OCI-LY1 (cell line): ENCODE results near the gene STAG2.

Source experiments
- H2AFZ ChIP-seq: fragments of 200-600 bp; sonication (generic), shearing (Covaris generic); 2 replicates; pipeline ENCODE4 v1.6.0; 2014; ENCODE audit warnings: antibody characterized with exemption, mild to moderate bottlenecking, low read length
- H3F3A ChIP-seq: fragments of 200-600 bp; sonication (generic), shearing (Covaris generic); 2 replicates; pipeline ENCODE4 v1.6.0; 2014; ENCODE audit warnings: mild to moderate bottlenecking, antibody characterized with exemption, low read length, moderate library complexity; ENCODE audit not compliant: insufficient read depth
- H3K27ac ChIP-seq: fragments of 200-600 bp; sonication (generic); 2 replicates; pipeline ENCODE4 v1.5.1; 2014; ENCODE audit warnings: low read length, mixed run types, mild to moderate bottlenecking, low read depth; ENCODE audit not compliant: poor library complexity, severe bottlenecking
- H3K27me3 ChIP-seq: fragments of 200-600 bp; sonication (generic); 2 replicates; pipeline ENCODE4 v1.6.0; 2014; ENCODE audit warnings: antibody characterized with exemption, mild to moderate bottlenecking, low read length, moderate library complexity; ENCODE audit not compliant: insufficient read depth
- H3K36me3 ChIP-seq: fragments of 200-600 bp; sonication (generic); 2 replicates; pipeline ENCODE4 v1.6.1; 2014; ENCODE audit warnings: mild to moderate bottlenecking, antibody characterized with exemption, low read length, moderate library complexity, mixed read lengths; ENCODE audit not compliant: insufficient read depth
- H3K4me1 ChIP-seq: fragments of 200-600 bp; sonication (generic); 2 replicates; pipeline ENCODE4 v1.5.1; 2014; ENCODE audit warnings: mild to moderate bottlenecking, low read length, moderate library complexity; ENCODE audit not compliant: insufficient read depth, severe bottlenecking
- H3K4me2 ChIP-seq: fragments of 200-600 bp; sonication (generic), shearing (Covaris generic); 2 replicates; pipeline ENCODE4 v1.6.1; 2014; ENCODE audit warnings: low read length
- H3K4me3 ChIP-seq: fragments of 200-600 bp; sonication (generic); 2 replicates; pipeline ENCODE4 v1.5.1; 2014; ENCODE audit warnings: low read length, low read depth, mild to moderate bottlenecking, mixed read lengths; ENCODE audit not compliant: poor library complexity, severe bottlenecking
- H3K79me2 ChIP-seq: fragments of 200-600 bp; shearing (Covaris generic); 2 replicates; pipeline ENCODE4 v1.6.1; 2016; ENCODE audit warnings: mixed run types, low read length, mixed read lengths; ENCODE audit not compliant: insufficient read depth
- H3K9ac ChIP-seq: fragments of 200-600 bp; sonication (generic), shearing (Covaris generic); 2 replicates; pipeline ENCODE4 v1.6.1; 2014; ENCODE audit warnings: mild to moderate bottlenecking, low read length, mixed read lengths
- H3K9me2 ChIP-seq: fragments of 200-600 bp; sonication (generic), shearing (Covaris generic); 2 replicates; pipeline ENCODE4 v1.6.1; 2014; ENCODE audit warnings: low read depth, mild to moderate bottlenecking, low read length, mixed read lengths
- H3K9me3 ChIP-seq: fragments of 200-600 bp; shearing (Covaris generic); 2 replicates; pipeline ENCODE4 v1.6.1; 2014; ENCODE audit warnings: low read length, mixed read lengths
- H4K20me1 ChIP-seq: fragments of 200-600 bp; sonication (generic), shearing (Covaris generic); 2 replicates; pipeline ENCODE4 v1.6.0; 2016; ENCODE audit warnings: mild to moderate bottlenecking, low read length; ENCODE audit not compliant: insufficient read depth
- EZH2 ChIP-seq: fragments of 200-600 bp; sonication (generic), shearing (Covaris generic); IDR thresholded peaks from 2 replicates; pipeline ENCODE4 v1.8.0; 2017; ENCODE audit warnings: borderline replicate concordance, mixed run types, mild to moderate bottlenecking, antibody characterized with exemption, low read length, moderate library complexity, mixed read lengths
- TF ChIP-seq, protein P1 (sequence below): fragments of 200-600 bp; sonication (generic), shearing (Covaris generic); IDR thresholded peaks from 2 replicates; pipeline ENCODE4 v1.5.1; 2017; ENCODE audit warnings: mild to moderate bottlenecking, antibody characterized with exemption, low read length, moderate library complexity, mixed read lengths

The STAG2 gene

DNA sequence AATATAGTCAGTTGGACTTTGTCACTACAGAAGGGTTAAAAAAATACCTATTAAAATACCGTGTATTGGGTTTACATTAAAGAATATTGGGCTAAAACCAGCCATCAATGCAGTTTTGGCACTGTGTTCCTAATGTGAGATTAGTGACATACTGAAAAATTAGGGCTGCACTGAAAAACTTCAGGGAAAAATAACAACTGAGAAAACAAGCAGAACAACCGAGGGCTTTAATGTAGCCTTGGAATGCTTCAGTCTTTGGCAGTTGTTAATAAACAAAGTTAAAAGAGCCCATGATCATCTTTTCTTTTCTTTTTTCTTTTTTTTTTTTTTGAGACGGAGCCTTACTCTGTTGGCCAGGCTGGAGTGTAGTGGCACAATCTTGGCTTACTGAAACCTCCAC lies 12.4 kb downstream of the STAG2 start:
- Histone ChIP-seq H3K9me3 (no peaks in the 10 kb centered on the region), H3K79me2 (peaks cover 96% of the 10 kb centered on the region), H3K27me3 (no peaks in the 10 kb centered on the region), H3K4me2 (no peak overlapping the region), H3K9me2 (no peaks in the 10 kb centered on the region), H4K20me1 (no peaks in the 10 kb centered on the region), H3K27ac (no peak overlapping the region), H3K4me3 (no peak overlapping the region), H3F3A (no peaks in the 10 kb centered on the region), H3K9ac (no peak overlapping the region), H2AFZ (no peak overlapping the region), H3K36me3 (0 out of 2 replicates have a peak, but pooled peaks cover 2% of the 10 kb centered on the region), H3K4me1 (peaks cover 31% of the 10 kb centered on the region)
- TF ChIP-seq, protein P1, sequence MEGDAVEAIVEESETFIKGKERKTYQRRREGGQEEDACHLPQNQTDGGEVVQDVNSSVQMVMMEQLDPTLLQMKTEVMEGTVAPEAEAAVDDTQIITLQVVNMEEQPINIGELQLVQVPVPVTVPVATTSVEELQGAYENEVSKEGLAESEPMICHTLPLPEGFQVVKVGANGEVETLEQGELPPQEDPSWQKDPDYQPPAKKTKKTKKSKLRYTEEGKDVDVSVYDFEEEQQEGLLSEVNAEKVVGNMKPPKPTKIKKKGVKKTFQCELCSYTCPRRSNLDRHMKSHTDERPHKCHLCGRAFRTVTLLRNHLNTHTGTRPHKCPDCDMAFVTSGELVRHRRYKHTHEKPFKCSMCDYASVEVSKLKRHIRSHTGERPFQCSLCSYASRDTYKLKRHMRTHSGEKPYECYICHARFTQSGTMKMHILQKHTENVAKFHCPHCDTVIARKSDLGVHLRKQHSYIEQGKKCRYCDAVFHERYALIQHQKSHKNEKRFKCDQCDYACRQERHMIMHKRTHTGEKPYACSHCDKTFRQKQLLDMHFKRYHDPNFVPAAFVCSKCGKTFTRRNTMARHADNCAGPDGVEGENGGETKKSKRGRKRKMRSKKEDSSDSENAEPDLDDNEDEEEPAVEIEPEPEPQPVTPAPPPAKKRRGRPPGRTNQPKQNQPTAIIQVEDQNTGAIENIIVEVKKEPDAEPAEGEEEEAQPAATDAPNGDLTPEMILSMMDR = no peak
- no peak for TF ChIP-seq EZH2

DNA sequence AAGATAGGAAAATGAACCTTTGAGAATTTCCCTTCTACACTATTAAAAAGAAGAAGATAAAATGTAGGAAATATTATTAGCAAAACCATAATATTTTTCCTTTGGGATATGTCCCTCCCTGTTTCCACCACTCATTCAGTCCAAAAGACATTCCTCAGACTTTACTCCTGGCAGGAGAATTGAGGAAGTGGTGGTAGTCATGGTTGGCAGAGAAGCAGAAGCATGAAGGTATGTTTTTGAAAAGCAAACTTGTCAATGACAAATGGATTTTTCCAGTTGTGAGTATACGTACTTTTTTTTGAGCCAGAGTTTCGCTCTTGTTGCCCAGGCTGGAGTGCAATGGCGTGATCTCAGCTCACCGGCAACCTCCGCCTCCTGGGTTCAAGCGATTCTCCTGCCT lies 13.7 kb downstream of the STAG2 start:
- Histone ChIP-seq H4K20me1 (no peaks in the 10 kb centered on the region), H3K9me3 (no peaks in the 10 kb centered on the region), H3K27me3 (no peaks in the 10 kb centered on the region), H2AFZ (no peak overlapping the region), H3K9ac (no peak overlapping the region), H3K4me1 (peaks cover 44% of the 10 kb centered on the region), H3K36me3 (0 out of 2 replicates have a peak, but pooled peaks cover 2% of the 10 kb centered on the region), H3K4me2 (no peak overlapping the region), H3F3A (no peaks in the 10 kb centered on the region), H3K9me2 (no peaks in the 10 kb centered on the region), H3K4me3 (no peak overlapping the region), H3K27ac (no peak overlapping the region), H3K79me2 (peaks cover 96% of the 10 kb centered on the region)
- no peak for TF ChIP-seq EZH2
- TF ChIP-seq, protein P1 = no peak

DNA sequence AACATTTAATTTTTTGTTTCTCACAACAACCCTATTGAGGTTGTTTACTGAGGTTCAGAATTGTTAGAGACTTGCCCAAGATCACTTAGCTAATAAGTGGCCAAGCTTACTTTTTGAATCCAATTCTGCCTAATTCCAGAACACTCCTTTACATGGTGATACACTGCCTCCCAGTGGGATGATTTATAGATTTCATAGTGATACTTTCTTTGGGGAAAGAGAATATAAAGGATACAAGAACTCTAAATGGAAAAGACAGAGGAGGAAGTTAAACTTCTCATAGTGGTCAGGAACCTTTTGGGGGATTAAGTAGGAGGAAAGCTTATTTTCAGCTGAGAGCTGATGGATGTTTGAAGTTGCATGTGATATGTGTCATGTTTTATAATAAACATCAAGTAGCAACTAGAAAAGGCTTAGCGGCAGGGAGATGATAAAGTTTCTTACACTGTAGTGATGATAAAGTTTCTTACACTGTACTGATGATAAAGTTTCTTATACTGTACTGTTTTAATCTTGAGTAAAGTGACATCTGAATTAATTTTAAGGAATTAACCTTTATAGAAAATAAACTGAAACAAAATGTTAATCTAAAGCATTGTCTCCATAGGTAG lies 15.3 kb downstream of the STAG2 start:
- Histone ChIP-seq H3K9me3 (no peaks in the 10 kb centered on the region), H3K79me2 (peaks cover 96% of the 10 kb centered on the region)

More for the DNA sequence above, 15.3 kb downstream of the STAG2 start:
- Histone ChIP-seq H3K9me2 (no peaks in the 10 kb centered on the region), H4K20me1 (no peaks in the 10 kb centered on the region), H3K4me2 (no peak overlapping the region; the same call in 1 of the 2 replicates), H3K36me3 (no peaks in the 10 kb centered on the region), H3K27me3 (no peaks in the 10 kb centered on the region), H3K9ac (no peak overlapping the region), H3K27ac (no peak overlapping the region), H3K4me1 (peaks cover 59% of the 10 kb centered on the region), H3F3A (no peaks in the 10 kb centered on the region), H3K4me3 (no peak overlapping the region), H2AFZ (no peak overlapping the region)
- TF ChIP-seq, protein P1 = peak; percentile 12; the same call in 1 of the 2 replicates
- TF ChIP-seq EZH2 = no peak
